Measurements from ENCODE around the gene NR1D1. TPM values are rescaled to one million over a fixed set of nuclear protein-coding genes. Genes with fewer than 3 reads are reported as not detected.

Gene NR1D1
- total RNA-seq, 4 donors from 2014 or later: 2.0 to 92.1 (median 4.7) TPM

GRCh38 chr17:40111221-40112128 is 11.1 kb upstream of the NR1D1 start:
- TF ChIP-seq POLR2A (IDR thresholded peaks at IDR 0.05) (peak in 1 of 2 donors; percentile 48), CTCF (IDR thresholded peaks at IDR 0.05) (peak; percentile 84 to 96 (median 91))
- peak; percentile 97 to 98 for DNase-seq
- H3K27me3 ChIP-seq: no peaks in the 10 kb centered on the region
- H3K4me3 ChIP-seq: no peak overlapping the region
- intact Hi-C loops (cut with DNase I; ENCODE audit: low total_unique reads): loop anchor here (5.0 kb wide), 1 partner anchor 49 kb away; the partner anchor contains the start of gene THRA
- H3K9me3 ChIP-seq: no peaks in the 10 kb centered on the region
- H3K27ac ChIP-seq: peak overlapping the region; percentile 90 to 99
- peaks cover 40 to 47% of the 10 kb centered on the region in 2 donors for H3K4me1 ChIP-seq
- H3K36me3 ChIP-seq: no peaks in the 10 kb centered on the region

GRCh38 chr17:40110026-40110845 is 9.8 kb upstream of the NR1D1 start:
- Histone ChIP-seq H3K36me3 (no peaks in the 10 kb centered on the region), H3K9me3 (no peaks in the 10 kb centered on the region), H3K4me3 (no peak overlapping the region), H3K4me1 (peaks cover 48 to 55% of the 10 kb centered on the region in 2 donors), H3K27me3 (no peaks in the 10 kb centered on the region), H3K27ac (peak overlapping the region; percentile 90 to 99)
- peak; percentile 50 to 59 for DNase-seq
- TF ChIP-seq POLR2A (IDR thresholded peaks at IDR 0.05): no peak
- no peak for TF ChIP-seq CTCF (IDR thresholded peaks at IDR 0.05)
- intact Hi-C loops (cut with DNase I; ENCODE audit: low total_unique reads): loop anchor here (5.0 kb wide), 1 partner anchor 48 kb away; the partner anchor contains the start of gene THRA

- Histone ChIP-seq H3K9me3 (no peaks in the 10 kb centered on the region), H3K27ac (peak overlapping the region; percentile 90 to 99), H3K27me3 (no peaks in the 10 kb centered on the region), H3K36me3 (no peaks in the 10 kb centered on the region), H3K4me3 (no peak overlapping the region), H3K4me1 (peaks cover 52 to 59% of the 10 kb centered on the region in 2 donors)
- intact Hi-C loops (cut with DNase I; ENCODE audit: low total_unique reads): no loop called here
- TF ChIP-seq POLR2A (IDR thresholded peaks at IDR 0.05) (no peak), CTCF (IDR thresholded peaks at IDR 0.05) (peak in 1 of 4 experiments; percentile 2)
- peak in 1 of 2 donors; percentile 58 for DNase-seq
These were observed 8.8 kb upstream of the NR1D1 start for GRCh38 chr17:40108970-40109824.

- Histone ChIP-seq H3K27ac (peak overlapping the region; percentile 90 to 99), H3K4me1 (peaks cover 59 to 65% of the 10 kb centered on the region in 2 donors), H3K36me3 (no peaks in the 10 kb centered on the region), H3K4me3 (peak overlapping the region in 1 of 2 donors; percentile 7), H3K9me3 (no peaks in the 10 kb centered on the region), H3K27me3 (no peaks in the 10 kb centered on the region)
- intact Hi-C loops (cut with DNase I; ENCODE audit: low total_unique reads): no loop called here
- TF ChIP-seq POLR2A (IDR thresholded peaks at IDR 0.05): no peak
- DNase-seq: peak; percentile 43 to 54
These were observed 7.3 kb upstream of the NR1D1 start for GRCh38 chr17:40107522-40108174.
